GM18505 (cell line): Measurements from ENCODE around the gene PRR35.

ENCODE experiments used
- ATAC-seq: cut with Tn5 transposase; IDR thresholded peaks from one replicate; pipeline ENCODE4 v1.9.1; 2021; ENCODE audit not compliant: unreplicated experiment
- POLR2A ChIP-seq: IDR thresholded peaks from 4 replicates; pipeline ENCODE4 v1.6.1; 2011; ENCODE audit warnings: borderline replicate concordance; ENCODE audit not compliant: insufficient read depth, insufficient read length; ENCODE audit errors: extremely low read depth

The PRR35 gene

GRCh38 chr16:533391-534123 lies 26.6 kb upstream of the PRR35 start:
- no peak for ATAC-seq
- TF ChIP-seq POLR2A = no peak

DNA sequence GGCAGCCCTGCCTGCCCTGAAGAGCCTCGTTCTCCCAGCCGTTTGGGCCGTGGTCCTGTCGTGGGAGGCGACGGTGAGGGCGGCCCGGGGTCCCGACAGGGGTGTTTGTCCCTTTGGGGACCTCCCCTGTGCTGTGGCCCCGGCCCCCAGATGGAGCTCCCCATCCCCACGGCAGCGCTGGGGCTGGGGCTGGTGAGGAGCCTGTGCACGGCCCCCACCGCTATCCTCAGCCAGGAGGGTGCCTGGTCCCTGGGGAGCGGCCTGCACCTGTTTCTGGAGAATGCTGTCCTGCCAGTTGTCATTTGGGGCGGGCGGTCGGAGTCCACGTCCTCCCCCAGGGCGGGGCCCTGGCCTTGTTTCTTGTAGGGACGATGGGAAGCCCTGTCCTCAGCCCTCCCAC lies 26.1 kb upstream of the PRR35 start:
- TF ChIP-seq POLR2A = no peak
- ATAC-seq = no peak

GRCh38 chr16:534856-535445 lies 25.2 kb upstream of the PRR35 start:
- no peak for ATAC-seq
- no peak for TF ChIP-seq POLR2A

GRCh38 chr16:535446-536405 lies 24.5 kb upstream of the PRR35 start:
- ATAC-seq = no peak
- no peak for TF ChIP-seq POLR2A

- no peak for ATAC-seq
- TF ChIP-seq POLR2A = no peak
Observed at GRCh38 chr16:536746-537145, 23.4 kb upstream of the PRR35 start.

GRCh38 chr16:537415-538335 lies 22.5 kb upstream of the PRR35 start:
- no peak for TF ChIP-seq POLR2A
- no peak for ATAC-seq

DNA sequence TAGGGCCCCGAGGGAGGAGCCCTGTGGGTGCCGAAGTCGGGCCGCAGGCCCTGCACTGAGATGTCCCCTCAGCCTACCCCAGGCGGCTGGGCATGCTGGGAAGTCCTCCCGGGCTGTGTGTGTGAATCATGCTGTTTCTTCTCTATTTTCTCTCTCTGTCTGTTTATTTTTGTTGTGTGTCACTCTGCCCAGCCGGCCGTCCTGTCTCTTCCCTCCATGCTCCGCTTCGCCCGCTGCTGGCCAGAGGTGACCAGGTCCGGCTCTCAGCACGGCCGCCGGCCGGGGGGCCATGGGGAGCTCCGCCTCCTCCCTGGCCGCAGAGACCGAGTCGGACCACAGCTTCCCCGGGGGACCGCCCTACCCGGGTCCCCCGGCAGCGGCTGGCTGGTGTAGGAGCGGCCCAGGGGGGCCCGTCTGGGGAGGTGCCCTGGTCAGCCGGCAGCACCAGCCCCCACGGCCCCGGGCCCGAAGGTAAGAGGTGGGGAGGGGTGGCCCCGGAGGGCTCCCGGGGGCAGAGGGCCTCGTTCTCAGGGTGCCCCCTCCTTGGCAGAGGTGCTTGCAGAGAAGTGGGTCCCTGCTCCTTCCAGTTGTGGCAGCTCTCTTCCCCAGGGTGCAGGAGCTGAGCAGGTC lies 20.2 kb upstream of the PRR35 start:
- ATAC-seq = no peak

GRCh38 chr16:540645-541340 lies 19.4 kb upstream of the PRR35 start:
- TF ChIP-seq POLR2A = no peak
- no peak for ATAC-seq

More for the DNA sequence above, 20.2 kb upstream of the PRR35 start:
- TF ChIP-seq POLR2A = no peak

GRCh38 chr16:543301-544164 lies 16.7 kb upstream of the PRR35 start:
- TF ChIP-seq POLR2A = no peak
- ATAC-seq = no peak

GRCh38 chr16:544517-544916 lies 15.7 kb upstream of the PRR35 start:
- no peak for ATAC-seq
- TF ChIP-seq POLR2A = no peak
